Muscle of leg (tissue), 11 donors: ENCODE data around the gene KLHL42. TPM values are rescaled to one million over a fixed set of nuclear protein-coding genes. Genes with fewer than 3 reads are reported as not detected.

Source experiments
- DNase-seq: peaks from one replicate; pipeline ENCODE4 v3.0.0; 2013
- H3K27ac ChIP-seq: one replicate; pipeline ENCODE4 v1.5.1; 2013; ENCODE audit warnings: mild to moderate bottlenecking, low read length, control low read depth
- H3K27me3 ChIP-seq: one replicate; pipeline ENCODE4 v1.6.1; 2013; ENCODE audit warnings: low read length; ENCODE audit not compliant: control insufficient read depth, insufficient read depth
- H3K36me3 ChIP-seq: one replicate; pipeline ENCODE4 v1.6.1; 2013; ENCODE audit warnings: low read length; ENCODE audit not compliant: control insufficient read depth, insufficient read depth
- H3K4me1 ChIP-seq: one replicate; pipeline ENCODE4 v1.6.1; 2013; ENCODE audit warnings: low read length; ENCODE audit not compliant: control insufficient read depth, insufficient read depth
- H3K4me3 ChIP-seq: one replicate; pipeline ENCODE4 v1.5.1; 2013; ENCODE audit warnings: low read length, control low read depth
- H3K9me3 ChIP-seq: replicated peaks from 2 replicates; pipeline ENCODE4 v1.6.1; 2013; ENCODE audit warnings: low read depth, low read length; ENCODE audit not compliant: control insufficient read depth
- WGBS: methylation state at CpG from one replicate; pipeline ENCODE4 v1.1.5; 2013; ENCODE audit warnings: missing lambda C conversion rate; ENCODE audit not compliant: insufficient coverage; 5-methylcytosine and 5-hydroxymethylcytosine counted together
- polyA plus RNA-seq, 8 donors: library from polyadenylated mRNA; unstranded; fragments of 120-200 nt; gene quantifications; one replicate each; pipeline versions ENCODE4 v1.2.1 to v1.2.3, GENCODE V29; 2013; ENCODE audit warnings: inconsistent platforms in 1 of 8, low replicate concordance in 1 of 8; ENCODE audit not compliant: insufficient read length in 8 of 8, insufficient read depth in 1 of 8
- total RNA-seq: library from RNA; stranded (reverse); fragments of 120-200 nt; gene quantifications from one replicate; pipeline ENCODE4 v1.2.4, GENCODE V29; 2013

KLHL42 gene
- total and polyA plus RNA-seq, 9 donors, result 10.1 to 19.0 (median 13.7) TPM

- no peak for DNase-seq
- 94% methylated on average over 19 of the region's 24 CpGs for WGBS
Measured at GRCh38 chr12:27797301-27798025, 17.4 kb downstream of the KLHL42 start.

GRCh38 chr12:27800819-27801218, 20.8 kb downstream of the KLHL42 start:
- Histone ChIP-seq H3K9me3 (no peaks in the 10 kb centered on the region), H3K36me3 (peaks cover 31% of the 10 kb centered on the region), H3K4me1 (no peaks in the 10 kb centered on the region), H3K4me3 (no peak overlapping the region), H3K27ac (no peak overlapping the region), H3K27me3 (no peaks in the 10 kb centered on the region)
- no CpG with 5 or more reads among the region's 3 CpGs for WGBS
- DNase-seq, result no peak

More at GRCh38 chr12:27797301-27798025, 17.4 kb downstream of the KLHL42 start:
- H3K27ac ChIP-seq, result no peak overlapping the region
- no peaks in the 10 kb centered on the region for H3K9me3 ChIP-seq
- H3K36me3 ChIP-seq, result peaks cover 57% of the 10 kb centered on the region
- no peak overlapping the region for H3K4me3 ChIP-seq
- no peaks in the 10 kb centered on the region for H3K27me3 ChIP-seq
- H3K4me1 ChIP-seq, result no peaks in the 10 kb centered on the region

GRCh38 chr12:27801630-27802029, 21.6 kb downstream of the KLHL42 start:
- Histone ChIP-seq H3K4me3 (no peak overlapping the region), H3K4me1 (no peaks in the 10 kb centered on the region)
- 100% methylated on average over 3 of the region's 5 CpGs for WGBS

GRCh38 chr12:27802511-27802910, 22.5 kb downstream of the KLHL42 start:
- Histone ChIP-seq H3K4me1 (no peaks in the 10 kb centered on the region), H3K27me3 (no peaks in the 10 kb centered on the region), H3K4me3 (no peak overlapping the region), H3K27ac (no peak overlapping the region), H3K36me3 (peaks cover 17% of the 10 kb centered on the region), H3K9me3 (no peaks in the 10 kb centered on the region)
- no peak for DNase-seq
- WGBS, result no CpG with 5 or more reads among the region's 4 CpGs

More at GRCh38 chr12:27801630-27802029, 21.6 kb downstream of the KLHL42 start:
- no peak overlapping the region for H3K27ac ChIP-seq
- H3K36me3 ChIP-seq, result peaks cover 26% of the 10 kb centered on the region
- H3K27me3 ChIP-seq, result no peaks in the 10 kb centered on the region
- H3K9me3 ChIP-seq, result no peaks in the 10 kb centered on the region
- no peak for DNase-seq

- no peak for DNase-seq
- no peaks in the 10 kb centered on the region for H3K4me1 ChIP-seq
- WGBS, result 57% methylated on average over 1 of the region's 2 CpGs
Measured at GRCh38 chr12:27802936-27803335, 22.9 kb downstream of the KLHL42 start.

GRCh38 chr12:27805238-27805637, 25.2 kb downstream of the KLHL42 start:
- Histone ChIP-seq H3K36me3 (peaks cover 7% of the 10 kb centered on the region), H3K4me1 (no peaks in the 10 kb centered on the region), H3K4me3 (no peak overlapping the region), H3K9me3 (no peaks in the 10 kb centered on the region), H3K27ac (no peak overlapping the region), H3K27me3 (no peaks in the 10 kb centered on the region)
- no peak for DNase-seq
- no CpG with 5 or more reads among the region's 1 CpG for WGBS

More at GRCh38 chr12:27802936-27803335, 22.9 kb downstream of the KLHL42 start:
- H3K9me3 ChIP-seq, result no peaks in the 10 kb centered on the region
- H3K36me3 ChIP-seq, result peaks cover 13% of the 10 kb centered on the region
- H3K4me3 ChIP-seq, result no peak overlapping the region
- H3K27ac ChIP-seq, result no peak overlapping the region
- no peaks in the 10 kb centered on the region for H3K27me3 ChIP-seq

GRCh38 chr12:27806259-27806658, 26.2 kb downstream of the KLHL42 start:
- Histone ChIP-seq H3K4me1 (no peaks in the 10 kb centered on the region), H3K27me3 (no peaks in the 10 kb centered on the region), H3K4me3 (no peak overlapping the region), H3K27ac (no peak overlapping the region), H3K9me3 (no peaks in the 10 kb centered on the region), H3K36me3 (peaks cover 3% of the 10 kb centered on the region)
- WGBS, result no CpG with 5 or more reads among the region's 4 CpGs
- no peak for DNase-seq

GRCh38 chr12:27807063-27807703, 27.1 kb downstream of the KLHL42 start:
- Histone ChIP-seq H3K9me3 (no peaks in the 10 kb centered on the region), H3K36me3 (no peaks in the 10 kb centered on the region), H3K4me3 (no peak overlapping the region), H3K27ac (no peak overlapping the region), H3K4me1 (peaks cover 3% of the 10 kb centered on the region), H3K27me3 (no peaks in the 10 kb centered on the region)
- DNase-seq, result no peak
- WGBS, result 34% methylated on average over 4 of the region's 8 CpGs

GRCh38 chr12:27808841-27809240, 28.8 kb downstream of the KLHL42 start:
- no peak for DNase-seq
- H3K4me1 ChIP-seq, result peaks cover 3% of the 10 kb centered on the region
- H3K27me3 ChIP-seq, result no peaks in the 10 kb centered on the region
- 57% methylated on average over 3 of the region's 6 CpGs for WGBS
- no peaks in the 10 kb centered on the region for H3K9me3 ChIP-seq
- no peaks in the 10 kb centered on the region for H3K36me3 ChIP-seq
- H3K27ac ChIP-seq, result no peak overlapping the region
- H3K4me3 ChIP-seq, result no peak overlapping the region

GRCh38 chr12:27810756-27811155, 30.7 kb downstream of the KLHL42 start:
- 40% methylated on average over 4 of the region's 4 CpGs for WGBS
- Histone ChIP-seq H3K36me3 (no peaks in the 10 kb centered on the region), H3K27me3 (no peaks in the 10 kb centered on the region), H3K4me3 (no peak overlapping the region), H3K9me3 (no peaks in the 10 kb centered on the region), H3K27ac (peak overlapping the region; percentile 37), H3K4me1 (peaks cover 3% of the 10 kb centered on the region)
- peak; percentile 22 for DNase-seq
